K562 (cell line): ENCODE data around the gene EEF1A2.

Experiments
- CCAR2 ChIP-seq: fragments of 200-400 bp; formaldehyde crosslinking; IDR thresholded peaks from 2 replicates; pipeline ENCODE4 v1.6.1; 2017; ENCODE audit warnings: mild to moderate bottlenecking, low read depth, low read length
- KLF16 ChIP-seq: IDR thresholded peaks from 2 replicates; pipeline ENCODE4 v1.6.1; 2016; ENCODE audit warnings: antibody characterized with exemption
- NCOA2 ChIP-seq, 2 experiments: fragments of 450-650 bp; IDR thresholded peaks; 2 replicates each; pipeline ENCODE4 v1.6.1; 2018; ENCODE audit warnings: mild to moderate bottlenecking in 2 of 2, moderate library complexity in 1 of 2; ENCODE audit not compliant: partially characterized antibody in 2 of 2
- POLR2A ChIP-seq: fragments of 450-650 bp; conservative IDR thresholded peaks from 2 replicates; pipeline ENCODE4 v1.6.1; 2016
- TCF7L2 ChIP-seq: fragments of 150-350 bp; IDR thresholded peaks from 2 replicates; pipeline ENCODE4 v1.6.1; 2016; ENCODE audit warnings: low read depth, mild to moderate bottlenecking, low read length, moderate library complexity
- ZC3H4 ChIP-seq: sonication (generic); formaldehyde crosslinking; IDR thresholded peaks from 2 replicates; pipeline ENCODE4 v1.9.0; 2021; ENCODE audit warnings: missing genetic modification reagents, borderline replicate concordance
- ZEB2 ChIP-seq: fragments of 450-650 bp; IDR thresholded peaks from 2 replicates; pipeline ENCODE4 v1.6.1; 2016
- TF ChIP-seq, protein P1 (sequence below): fragments of 200-800 bp; sonication (Bioruptor generic); IDR thresholded peaks from 2 replicates; pipeline ENCODE4 v1.6.1; 2017; ENCODE audit warnings: missing genetic modification characterization, missing compliant biosample characterization
- TF ChIP-seq, protein P2 (sequence below): sonication (generic); formaldehyde crosslinking; IDR thresholded peaks from 2 replicates; pipeline ENCODE4 v1.8.0; 2022; ENCODE audit warnings: missing genetic modification reagents, mild to moderate bottlenecking, moderate library complexity, borderline replicate concordance

DNA sequence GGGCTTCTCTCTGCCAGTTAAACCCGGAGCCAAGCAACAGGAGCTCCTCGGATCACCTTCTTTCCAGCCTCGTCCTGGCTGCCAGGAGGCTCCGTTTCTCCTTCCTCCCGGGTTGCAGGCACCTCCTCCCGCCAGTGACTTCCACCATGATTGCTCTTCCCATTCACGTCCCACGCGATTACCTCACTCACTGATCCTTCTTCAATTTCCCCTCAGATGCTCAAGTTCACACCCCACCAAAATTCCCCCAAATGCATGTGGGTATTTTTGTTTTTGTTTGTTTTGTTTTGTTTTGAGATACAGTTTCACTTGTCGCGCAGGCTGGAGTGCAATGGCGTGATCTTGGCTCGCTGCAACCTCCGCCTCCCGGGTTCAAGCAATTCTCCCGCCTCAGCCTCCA is 51.6 kb downstream of the EEF1A2 start:
- no peak for TF ChIP-seq ZC3H4 (CRISPR knock-in tag)
- TF ChIP-seq POLR2A = no peak
- no peak for TF ChIP-seq ZEB2
- TF ChIP-seq TCF7L2 = no peak
- TF ChIP-seq NCOA2 (IDR thresholded peaks at IDR 0.05; ENCODE audit: partially characterized antibody in 2 of 2) = no peak
- no peak for TF ChIP-seq CCAR2
- no peak for TF ChIP-seq KLF16
- TF ChIP-seq, protein P1, sequence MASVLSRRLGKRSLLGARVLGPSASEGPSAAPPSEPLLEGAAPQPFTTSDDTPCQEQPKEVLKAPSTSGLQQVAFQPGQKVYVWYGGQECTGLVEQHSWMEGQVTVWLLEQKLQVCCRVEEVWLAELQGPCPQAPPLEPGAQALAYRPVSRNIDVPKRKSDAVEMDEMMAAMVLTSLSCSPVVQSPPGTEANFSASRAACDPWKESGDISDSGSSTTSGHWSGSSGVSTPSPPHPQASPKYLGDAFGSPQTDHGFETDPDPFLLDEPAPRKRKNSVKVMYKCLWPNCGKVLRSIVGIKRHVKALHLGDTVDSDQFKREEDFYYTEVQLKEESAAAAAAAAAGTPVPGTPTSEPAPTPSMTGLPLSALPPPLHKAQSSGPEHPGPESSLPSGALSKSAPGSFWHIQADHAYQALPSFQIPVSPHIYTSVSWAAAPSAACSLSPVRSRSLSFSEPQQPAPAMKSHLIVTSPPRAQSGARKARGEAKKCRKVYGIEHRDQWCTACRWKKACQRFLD (CRISPR knock-in tag) = no peak
- TF ChIP-seq, protein P2, sequence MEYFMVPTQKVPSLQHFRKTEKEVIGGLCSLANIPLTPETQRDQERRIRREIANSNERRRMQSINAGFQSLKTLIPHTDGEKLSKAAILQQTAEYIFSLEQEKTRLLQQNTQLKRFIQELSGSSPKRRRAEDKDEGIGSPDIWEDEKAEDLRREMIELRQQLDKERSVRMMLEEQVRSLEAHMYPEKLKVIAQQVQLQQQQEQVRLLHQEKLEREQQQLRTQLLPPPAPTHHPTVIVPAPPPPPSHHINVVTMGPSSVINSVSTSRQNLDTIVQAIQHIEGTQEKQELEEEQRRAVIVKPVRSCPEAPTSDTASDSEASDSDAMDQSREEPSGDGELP (CRISPR knock-in tag) = no peak
